ENCODE data around the gene RNF44. TPM values are rescaled to one million over a fixed set of nuclear protein-coding genes. Genes with fewer than 3 reads are reported as not detected.
"Not testable (repeated sequence)": the region's sequence is repeated elsewhere in the genome, so short reads cannot be mapped to it uniquely, and the experiment has no call there.

The RNF44 gene
- total RNA-seq, 1 donor from 2014 or later = 169 TPM

- Mint-ChIP-seq H3K27me3 (ENCODE audit: low read depth) (peaks cover 7% of the 10 kb centered on the region), H3K27ac (no peak overlapping the region), H3K4me3 (no peak overlapping the region), H3K36me3 (no peaks in the 10 kb centered on the region), H3K9me3 (peaks cover 4% of the 10 kb centered on the region), H3K4me1 (no peaks in the 10 kb centered on the region)
- TF ChIP-seq, protein P1, sequence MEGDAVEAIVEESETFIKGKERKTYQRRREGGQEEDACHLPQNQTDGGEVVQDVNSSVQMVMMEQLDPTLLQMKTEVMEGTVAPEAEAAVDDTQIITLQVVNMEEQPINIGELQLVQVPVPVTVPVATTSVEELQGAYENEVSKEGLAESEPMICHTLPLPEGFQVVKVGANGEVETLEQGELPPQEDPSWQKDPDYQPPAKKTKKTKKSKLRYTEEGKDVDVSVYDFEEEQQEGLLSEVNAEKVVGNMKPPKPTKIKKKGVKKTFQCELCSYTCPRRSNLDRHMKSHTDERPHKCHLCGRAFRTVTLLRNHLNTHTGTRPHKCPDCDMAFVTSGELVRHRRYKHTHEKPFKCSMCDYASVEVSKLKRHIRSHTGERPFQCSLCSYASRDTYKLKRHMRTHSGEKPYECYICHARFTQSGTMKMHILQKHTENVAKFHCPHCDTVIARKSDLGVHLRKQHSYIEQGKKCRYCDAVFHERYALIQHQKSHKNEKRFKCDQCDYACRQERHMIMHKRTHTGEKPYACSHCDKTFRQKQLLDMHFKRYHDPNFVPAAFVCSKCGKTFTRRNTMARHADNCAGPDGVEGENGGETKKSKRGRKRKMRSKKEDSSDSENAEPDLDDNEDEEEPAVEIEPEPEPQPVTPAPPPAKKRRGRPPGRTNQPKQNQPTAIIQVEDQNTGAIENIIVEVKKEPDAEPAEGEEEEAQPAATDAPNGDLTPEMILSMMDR (IDR thresholded peaks at IDR 0.05; ENCODE audit: unreplicated experiment) = no peak
- DNase-seq (ENCODE audit: low spot score in 2 of 2, unreplicated experiment in 2 of 2) = no peak
Observed at GRCh38 chr5:176560364-176560763, 23.2 kb upstream of the RNF44 start.

GRCh38 chr5:176559683-176560082, 22.5 kb upstream of the RNF44 start:
- peaks cover 7% of the 10 kb centered on the region for H3K27me3 Mint-ChIP-seq (ENCODE audit: low read depth)
- peaks cover 4% of the 10 kb centered on the region for H3K9me3 Mint-ChIP-seq
- no peak for DNase-seq (ENCODE audit: low spot score in 2 of 2, unreplicated experiment in 2 of 2)
- H3K4me1 Mint-ChIP-seq = no peaks in the 10 kb centered on the region
- H3K36me3 Mint-ChIP-seq = no peaks in the 10 kb centered on the region
- H3K4me3 Mint-ChIP-seq = no peak overlapping the region
- H3K27ac Mint-ChIP-seq = no peak overlapping the region
- TF ChIP-seq, protein P1 (IDR thresholded peaks at IDR 0.05; ENCODE audit: unreplicated experiment) = no peak

DNA sequence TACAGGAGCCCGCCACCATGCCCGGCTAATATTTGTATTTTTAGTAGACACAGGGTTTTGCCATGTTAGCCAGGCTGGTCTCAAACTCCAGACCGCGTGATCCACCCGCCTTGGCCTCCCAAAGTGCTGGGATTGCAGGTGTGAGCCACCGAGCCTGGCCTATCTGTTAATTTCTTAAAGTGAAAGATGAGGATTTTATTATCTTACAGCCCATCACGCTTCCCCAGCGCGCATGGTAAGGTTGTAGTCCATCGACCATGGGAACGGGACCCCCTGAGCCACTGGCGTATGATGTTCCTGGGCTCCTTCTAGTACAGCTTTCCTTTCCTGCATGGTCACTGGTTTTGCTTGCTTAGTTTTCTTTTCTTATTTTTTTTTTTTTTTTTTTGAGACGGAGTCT, 20.6 kb upstream of the RNF44 start:
- Mint-ChIP-seq H3K36me3 (no peaks in the 10 kb centered on the region), H3K4me3 (no peak overlapping the region), H3K27me3 (ENCODE audit: low read depth) (peaks cover 17% of the 10 kb centered on the region), H3K9me3 (peaks cover 4% of the 10 kb centered on the region), H3K27ac (no peak overlapping the region), H3K4me1 (no peaks in the 10 kb centered on the region)
- DNase-seq (ENCODE audit: low spot score in 2 of 2, unreplicated experiment in 2 of 2) = no peak
- TF ChIP-seq, protein P1 (IDR thresholded peaks at IDR 0.05; ENCODE audit: unreplicated experiment) = no peak

DNA sequence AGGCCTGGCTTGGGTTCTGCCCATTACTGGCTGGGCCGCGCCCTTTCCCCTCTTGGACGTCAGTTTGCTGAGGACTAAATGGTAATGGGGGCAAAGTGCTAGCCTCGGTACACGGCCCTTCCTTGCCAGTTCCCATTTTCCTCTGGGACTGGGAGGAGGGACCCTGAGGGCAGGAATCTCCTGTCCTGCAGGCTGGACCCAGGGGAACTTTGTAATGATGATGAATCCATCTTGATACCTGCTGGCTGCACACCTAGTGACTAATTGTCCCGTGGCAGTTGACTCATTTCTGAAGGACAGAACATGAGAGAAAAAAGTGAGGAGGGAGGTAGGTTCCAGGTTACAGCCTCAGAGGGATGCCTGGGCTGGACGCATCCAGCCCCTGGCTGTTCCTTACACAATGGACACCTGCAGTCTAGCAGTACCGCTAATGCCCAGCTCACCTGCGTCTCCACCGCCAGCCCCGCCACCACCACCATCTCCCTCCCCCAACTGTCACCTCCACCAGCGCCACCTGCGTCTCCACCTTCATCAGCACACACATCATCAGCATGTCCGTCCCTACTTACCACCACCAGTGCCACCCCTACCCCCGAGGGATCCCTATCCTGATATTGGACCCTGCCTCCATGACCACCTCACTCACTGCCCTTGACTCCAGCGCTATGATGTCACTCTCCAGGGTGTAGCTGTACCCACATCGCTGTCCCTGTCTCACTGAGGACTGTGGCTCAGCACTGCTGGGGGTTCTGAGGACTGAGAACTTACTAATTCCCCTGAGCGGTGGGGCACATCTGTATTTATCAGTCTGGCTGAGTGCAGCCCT, 16.3 kb upstream of the RNF44 start:
- no peaks in the 10 kb centered on the region for H3K9me3 Mint-ChIP-seq
- H3K36me3 Mint-ChIP-seq = no peaks in the 10 kb centered on the region
- H3K4me3 Mint-ChIP-seq = no peak overlapping the region
- no peak for DNase-seq (ENCODE audit: low spot score in 2 of 2, unreplicated experiment in 2 of 2)
- TF ChIP-seq, protein P1 (IDR thresholded peaks at IDR 0.05; ENCODE audit: unreplicated experiment) = no peak
- no peak overlapping the region for H3K27ac Mint-ChIP-seq
- peaks cover 19% of the 10 kb centered on the region for H3K27me3 Mint-ChIP-seq (ENCODE audit: low read depth)
- H3K4me1 Mint-ChIP-seq = no peaks in the 10 kb centered on the region

- TF ChIP-seq, protein P1 (IDR thresholded peaks at IDR 0.05; ENCODE audit: unreplicated experiment) = no peak
- no peak for DNase-seq (ENCODE audit: low spot score in 2 of 2, unreplicated experiment in 2 of 2)
- Mint-ChIP-seq H3K4me3 (no peak overlapping the region), H3K27me3 (ENCODE audit: low read depth) (peaks cover 19% of the 10 kb centered on the region), H3K4me1 (no peaks in the 10 kb centered on the region), H3K36me3 (no peaks in the 10 kb centered on the region), H3K9me3 (no peaks in the 10 kb centered on the region), H3K27ac (no peak overlapping the region)
Observed at GRCh38 chr5:176552332-176552869, 15.2 kb upstream of the RNF44 start.

DNA sequence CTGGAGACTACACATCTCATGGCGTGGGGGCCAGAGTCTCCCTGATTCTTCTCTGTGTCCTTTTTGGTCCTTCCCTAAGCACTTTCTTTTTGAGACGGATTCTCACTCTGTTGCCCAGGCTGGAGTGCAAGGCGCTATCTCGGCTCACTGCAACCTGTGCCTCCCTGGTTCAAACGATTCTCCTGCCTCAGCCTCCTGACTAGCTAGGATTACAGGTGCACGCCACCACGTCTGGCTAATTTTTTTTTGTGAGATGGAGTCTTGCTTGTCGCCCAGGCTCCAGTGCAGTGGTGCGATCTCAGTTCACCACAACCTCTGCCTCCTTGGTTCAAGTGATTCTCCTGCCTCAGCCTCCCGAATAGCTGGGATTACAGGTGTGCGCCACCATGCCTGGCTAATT, 13.7 kb upstream of the RNF44 start:
- H3K27ac Mint-ChIP-seq; H3K4me1 Mint-ChIP-seq; H3K36me3 Mint-ChIP-seq; H3K4me3 Mint-ChIP-seq; DNase-seq (ENCODE audit: low spot score in 2 of 2, unreplicated experiment in 2 of 2); H3K9me3 Mint-ChIP-seq: not testable (repeated sequence)
- H3K27me3 Mint-ChIP-seq (ENCODE audit: low read depth) = peaks cover 19% of the 10 kb centered on the region
